Liver (tissue), 3 donors: ENCODE measurements around the gene ADM2.

Source experiments
- ATF3 ChIP-seq: IDR thresholded peaks from 2 replicates; pipeline ENCODE4 v1.6.1; 2016; ENCODE audit warnings: antibody characterized with exemption
- CTCF ChIP-seq: fragments of 150-350 bp; IDR thresholded peaks from 2 replicates; pipeline ENCODE4 v1.5.1; 2017; ENCODE audit warnings: improper control_type of control experiment, low read depth, low read length; ENCODE audit not compliant: missing input control
- EGR1 ChIP-seq, 2 donors: IDR thresholded peaks; 2 replicates each; pipeline ENCODE4 v1.6.1; 2016 to 2018; ENCODE audit warnings: antibody characterized with exemption in 2 of 2, low read depth in 2 of 2
- FOXA1 ChIP-seq: IDR thresholded peaks from 2 replicates; pipeline ENCODE4 v1.6.1; 2016; ENCODE audit warnings: antibody characterized with exemption
- GABPA ChIP-seq, 2 donors: IDR thresholded peaks in 1 of 2; conservative IDR thresholded peaks in 1 of 2; 2 replicates each; pipeline ENCODE4 v1.6.1; 2016; ENCODE audit warnings: antibody characterized with exemption in 2 of 2, mild to moderate bottlenecking in 1 of 2, moderate library complexity in 1 of 2
- JUND ChIP-seq, 2 donors: IDR thresholded peaks; 2 replicates each; pipeline ENCODE4 v1.6.1; 2016; ENCODE audit warnings: antibody characterized with exemption in 2 of 2
- MAX ChIP-seq: IDR thresholded peaks from 2 replicates; pipeline ENCODE4 v1.6.1; 2016; ENCODE audit warnings: antibody characterized with exemption
- RAD21 ChIP-seq, 2 donors: IDR thresholded peaks; 2 replicates each; pipeline ENCODE4 v1.6.1; 2016; ENCODE audit warnings: antibody characterized with exemption in 2 of 2, mild to moderate bottlenecking in 2 of 2
- SP1 ChIP-seq: IDR thresholded peaks from 2 replicates; pipeline ENCODE4 v1.6.1; 2018; ENCODE audit warnings: antibody characterized with exemption, mild to moderate bottlenecking
- YY1 ChIP-seq: IDR thresholded peaks from 2 replicates; pipeline ENCODE4 v1.6.1; 2016; ENCODE audit warnings: antibody characterized with exemption, mild to moderate bottlenecking
- TF ChIP-seq, protein P1 (sequence below): IDR thresholded peaks from 2 replicates; pipeline ENCODE4 v1.6.1; 2016; ENCODE audit warnings: antibody characterized with exemption
- TF ChIP-seq, protein P2 (sequence below): IDR thresholded peaks from 2 replicates; pipeline ENCODE4 v1.6.1; 2016; ENCODE audit warnings: antibody characterized with exemption, mild to moderate bottlenecking
- donor health status: healthy.
- donor health status: healthy.

DNA sequence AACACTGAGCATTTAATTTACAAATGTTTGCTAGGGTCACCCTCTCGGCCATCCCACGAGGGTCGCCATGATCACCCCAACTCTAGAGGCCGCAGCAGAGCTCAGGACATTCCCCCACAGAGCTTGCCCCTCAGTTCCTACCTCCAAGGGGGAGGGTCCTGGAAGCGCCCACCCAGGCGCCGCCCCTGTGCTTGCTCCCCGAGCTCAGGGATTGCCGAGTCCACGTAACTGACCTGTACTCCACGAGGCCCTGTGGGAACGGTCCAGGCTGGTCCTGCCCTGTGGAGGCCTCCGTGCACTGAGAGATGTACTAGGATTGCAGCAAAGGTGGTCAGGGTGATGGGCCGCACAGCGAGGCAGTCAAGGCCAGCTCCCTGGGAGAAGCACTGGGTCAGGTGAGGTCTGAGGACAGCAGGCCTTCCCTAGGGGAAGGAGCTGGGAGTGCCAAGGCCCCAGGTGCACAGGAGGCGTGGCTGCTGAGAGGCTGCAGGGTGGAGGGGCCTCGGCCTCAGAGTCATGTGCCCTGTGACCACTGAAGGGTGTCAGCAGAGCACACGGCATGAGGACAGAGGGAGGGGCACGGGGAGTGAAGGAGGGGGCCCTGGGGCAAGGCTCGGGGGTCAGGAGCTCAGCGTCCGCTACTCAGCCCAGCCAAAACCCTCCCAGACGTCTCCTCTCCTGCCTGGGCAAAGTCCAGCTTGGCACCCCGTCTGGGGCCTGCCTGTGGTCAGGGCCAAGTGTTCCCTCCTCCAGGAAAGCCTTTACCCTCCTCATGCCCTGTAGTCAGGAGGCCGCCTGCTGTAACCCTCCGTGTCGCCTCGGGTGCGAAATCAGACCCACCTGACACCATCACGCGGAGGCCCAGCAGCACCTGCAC, 2.9 kb downstream of the ADM2 start:
- TF ChIP-seq, protein P1, sequence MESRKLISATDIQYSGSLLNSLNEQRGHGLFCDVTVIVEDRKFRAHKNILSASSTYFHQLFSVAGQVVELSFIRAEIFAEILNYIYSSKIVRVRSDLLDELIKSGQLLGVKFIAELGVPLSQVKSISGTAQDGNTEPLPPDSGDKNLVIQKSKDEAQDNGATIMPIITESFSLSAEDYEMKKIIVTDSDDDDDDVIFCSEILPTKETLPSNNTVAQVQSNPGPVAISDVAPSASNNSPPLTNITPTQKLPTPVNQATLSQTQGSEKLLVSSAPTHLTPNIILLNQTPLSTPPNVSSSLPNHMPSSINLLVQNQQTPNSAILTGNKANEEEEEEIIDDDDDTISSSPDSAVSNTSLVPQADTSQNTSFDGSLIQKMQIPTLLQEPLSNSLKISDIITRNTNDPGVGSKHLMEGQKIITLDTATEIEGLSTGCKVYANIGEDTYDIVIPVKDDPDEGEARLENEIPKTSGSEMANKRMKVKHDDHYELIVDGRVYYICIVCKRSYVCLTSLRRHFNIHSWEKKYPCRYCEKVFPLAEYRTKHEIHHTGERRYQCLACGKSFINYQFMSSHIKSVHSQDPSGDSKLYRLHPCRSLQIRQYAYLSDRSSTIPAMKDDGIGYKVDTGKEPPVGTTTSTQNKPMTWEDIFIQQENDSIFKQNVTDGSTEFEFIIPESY = no peak
- TF ChIP-seq CTCF (no peak), YY1 (no peak), RAD21 (IDR thresholded peaks at IDR 0.05) (no peak), ATF3 (no peak), MAX (no peak), EGR1 (IDR thresholded peaks at IDR 0.05; ENCODE audit: low read depth in 2 of 2) (no peak), JUND (IDR thresholded peaks at IDR 0.05) (no peak), SP1 (no peak), GABPA (IDR thresholded peaks at IDR 0.05 in 1 of 2, conservative IDR thresholded peaks at IDR 0.05 in 1 of 2) (no peak), FOXA1 (no peak)
- TF ChIP-seq, protein P2, sequence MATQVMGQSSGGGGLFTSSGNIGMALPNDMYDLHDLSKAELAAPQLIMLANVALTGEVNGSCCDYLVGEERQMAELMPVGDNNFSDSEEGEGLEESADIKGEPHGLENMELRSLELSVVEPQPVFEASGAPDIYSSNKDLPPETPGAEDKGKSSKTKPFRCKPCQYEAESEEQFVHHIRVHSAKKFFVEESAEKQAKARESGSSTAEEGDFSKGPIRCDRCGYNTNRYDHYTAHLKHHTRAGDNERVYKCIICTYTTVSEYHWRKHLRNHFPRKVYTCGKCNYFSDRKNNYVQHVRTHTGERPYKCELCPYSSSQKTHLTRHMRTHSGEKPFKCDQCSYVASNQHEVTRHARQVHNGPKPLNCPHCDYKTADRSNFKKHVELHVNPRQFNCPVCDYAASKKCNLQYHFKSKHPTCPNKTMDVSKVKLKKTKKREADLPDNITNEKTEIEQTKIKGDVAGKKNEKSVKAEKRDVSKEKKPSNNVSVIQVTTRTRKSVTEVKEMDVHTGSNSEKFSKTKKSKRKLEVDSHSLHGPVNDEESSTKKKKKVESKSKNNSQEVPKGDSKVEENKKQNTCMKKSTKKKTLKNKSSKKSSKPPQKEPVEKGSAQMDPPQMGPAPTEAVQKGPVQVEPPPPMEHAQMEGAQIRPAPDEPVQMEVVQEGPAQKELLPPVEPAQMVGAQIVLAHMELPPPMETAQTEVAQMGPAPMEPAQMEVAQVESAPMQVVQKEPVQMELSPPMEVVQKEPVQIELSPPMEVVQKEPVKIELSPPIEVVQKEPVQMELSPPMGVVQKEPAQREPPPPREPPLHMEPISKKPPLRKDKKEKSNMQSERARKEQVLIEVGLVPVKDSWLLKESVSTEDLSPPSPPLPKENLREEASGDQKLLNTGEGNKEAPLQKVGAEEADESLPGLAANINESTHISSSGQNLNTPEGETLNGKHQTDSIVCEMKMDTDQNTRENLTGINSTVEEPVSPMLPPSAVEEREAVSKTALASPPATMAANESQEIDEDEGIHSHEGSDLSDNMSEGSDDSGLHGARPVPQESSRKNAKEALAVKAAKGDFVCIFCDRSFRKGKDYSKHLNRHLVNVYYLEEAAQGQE = no peak
